ENCODE data around the gene KCNMA1.
"Not testable (repeated sequence)": the region's sequence is repeated elsewhere in the genome, so short reads cannot be mapped to it uniquely, and the experiment has no call there.

The KCNMA1 gene

GRCh38 chr10:77602913-77603533, 34.6 kb downstream of the KCNMA1 start:
- ATAC-seq: no peak

DNA sequence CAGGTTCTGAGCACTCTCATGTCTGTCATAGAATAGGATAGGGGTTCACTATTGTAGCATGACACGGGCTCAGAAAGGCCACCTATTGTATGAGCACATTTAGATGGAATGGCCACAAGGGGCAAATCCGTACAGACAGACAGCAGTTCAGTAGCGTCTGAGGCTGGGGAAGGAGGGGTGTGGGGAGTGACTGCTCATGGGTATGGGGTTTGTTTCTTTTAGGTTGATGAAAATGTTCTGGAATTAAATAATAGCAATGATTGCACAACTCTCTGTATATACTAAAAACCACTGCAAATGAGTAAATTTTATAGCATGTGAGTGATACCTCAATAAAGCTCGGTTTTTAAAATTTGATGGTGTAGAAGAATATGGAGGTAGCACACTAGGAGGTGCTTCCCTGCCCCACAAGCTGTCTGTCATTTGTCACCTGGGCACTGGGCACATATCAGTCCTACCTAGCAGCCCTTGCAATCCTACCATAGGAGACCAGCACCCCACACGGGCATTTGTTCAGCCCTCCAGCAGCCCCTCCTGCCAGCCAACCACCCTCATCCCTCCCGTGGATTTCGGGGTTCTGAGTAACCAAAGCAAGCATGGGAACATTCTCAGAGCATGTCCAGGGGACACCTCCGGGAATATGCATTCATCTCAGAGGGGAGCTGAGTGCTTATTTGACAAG, 35.2 kb downstream of the KCNMA1 start:
- no peak for ATAC-seq

GRCh38 chr10:77601488-77601887, 36.1 kb downstream of the KCNMA1 start:
- no peak for ATAC-seq

GRCh38 chr10:77600640-77601039, 37.0 kb downstream of the KCNMA1 start:
- ATAC-seq: no peak

GRCh38 chr10:77599651-77600050, 38.0 kb downstream of the KCNMA1 start:
- no peak for ATAC-seq

- no peak for ATAC-seq
Measured at GRCh38 chr10:77598606-77599005, 39.0 kb downstream of the KCNMA1 start.

GRCh38 chr10:77597560-77597959, 40.0 kb downstream of the KCNMA1 start:
- ATAC-seq: no peak

DNA sequence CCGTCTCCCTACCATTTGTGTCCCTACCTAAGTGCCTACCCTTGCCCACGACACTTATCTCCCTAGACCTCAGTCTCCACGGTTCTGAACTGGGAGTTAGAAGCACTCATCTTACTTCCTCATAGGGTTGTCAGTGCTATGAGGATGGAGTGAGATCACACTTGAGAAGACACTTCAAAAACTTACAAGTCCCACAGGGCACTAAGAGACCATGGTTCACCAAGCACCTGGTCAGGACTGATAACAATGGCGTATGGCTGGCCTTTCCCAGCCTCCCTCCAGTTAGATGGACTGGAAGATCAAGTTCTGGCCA, 43.2 kb downstream of the KCNMA1 start:
- no peak for ATAC-seq

DNA sequence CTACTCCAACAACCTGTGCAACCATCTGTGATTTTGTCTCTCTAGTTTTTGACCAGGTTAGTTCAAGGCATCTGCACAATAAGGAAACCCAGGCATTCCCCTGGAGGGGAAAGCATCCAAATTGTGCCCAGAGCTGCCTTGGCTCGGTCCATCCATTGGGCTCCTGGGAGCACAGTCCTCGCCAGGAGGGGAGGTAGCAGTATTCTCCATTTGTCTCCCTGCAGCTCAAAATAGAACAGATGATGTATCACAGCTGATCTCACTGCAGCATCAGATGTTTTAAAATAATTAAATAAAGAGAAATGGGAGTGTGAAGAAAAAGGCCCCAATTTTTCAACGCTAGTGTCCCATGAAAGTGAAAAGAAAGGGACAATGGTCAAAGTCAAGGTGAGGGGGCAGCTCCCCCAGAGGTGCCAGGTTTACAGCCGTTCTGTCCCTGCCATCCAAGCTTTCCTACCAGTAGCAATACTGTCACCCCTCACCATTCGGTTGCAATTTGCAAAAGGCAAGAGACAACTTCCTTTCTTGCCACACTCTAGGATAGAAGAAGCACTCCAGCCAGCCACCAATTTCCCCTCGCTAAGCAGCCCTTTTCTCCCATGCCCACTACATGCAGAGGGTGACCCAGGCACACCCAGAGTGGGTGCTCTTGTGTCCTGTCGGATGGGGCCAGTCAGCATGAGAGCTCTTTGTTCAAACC, 43.7 kb downstream of the KCNMA1 start:
- no peak for ATAC-seq

- ATAC-seq: no peak
Measured at GRCh38 chr10:77592946-77593636, 44.5 kb downstream of the KCNMA1 start.

GRCh38 chr10:77592510-77592909, 45.1 kb downstream of the KCNMA1 start:
- ATAC-seq: no peak

DNA sequence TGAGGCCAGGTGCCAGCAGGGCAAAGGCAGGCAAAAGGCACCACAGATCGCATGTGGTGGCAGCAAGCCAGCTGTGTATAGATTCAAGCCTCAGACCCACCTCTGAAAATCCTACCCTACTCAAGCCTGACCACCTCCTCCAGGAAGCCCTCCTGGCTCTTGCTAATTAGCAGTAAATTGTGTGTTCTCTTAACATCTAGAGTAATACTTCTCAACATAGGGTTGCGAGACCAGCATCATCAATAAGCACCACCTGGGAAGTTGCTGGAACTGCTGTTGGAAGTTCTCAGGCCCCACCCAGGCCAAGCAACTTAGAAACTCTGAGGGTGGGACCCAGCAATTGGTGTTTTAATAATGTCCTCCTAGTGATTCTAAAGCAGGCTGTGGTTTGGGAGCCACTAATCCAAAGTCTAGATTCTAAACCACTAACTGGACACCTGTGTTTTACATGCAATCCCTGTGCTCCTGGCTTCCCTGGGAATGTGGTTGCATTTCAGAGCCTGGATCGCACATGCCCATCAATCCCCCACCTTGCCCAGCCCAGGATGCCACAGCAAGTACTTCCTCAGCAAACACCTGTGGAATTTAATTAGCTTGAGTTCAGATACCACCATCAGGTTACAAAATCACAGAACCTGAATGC, 46.2 kb downstream of the KCNMA1 start:
- ATAC-seq: no peak

GRCh38 chr10:77590344-77591237, 47.0 kb downstream of the KCNMA1 start:
- ATAC-seq: no peak

DNA sequence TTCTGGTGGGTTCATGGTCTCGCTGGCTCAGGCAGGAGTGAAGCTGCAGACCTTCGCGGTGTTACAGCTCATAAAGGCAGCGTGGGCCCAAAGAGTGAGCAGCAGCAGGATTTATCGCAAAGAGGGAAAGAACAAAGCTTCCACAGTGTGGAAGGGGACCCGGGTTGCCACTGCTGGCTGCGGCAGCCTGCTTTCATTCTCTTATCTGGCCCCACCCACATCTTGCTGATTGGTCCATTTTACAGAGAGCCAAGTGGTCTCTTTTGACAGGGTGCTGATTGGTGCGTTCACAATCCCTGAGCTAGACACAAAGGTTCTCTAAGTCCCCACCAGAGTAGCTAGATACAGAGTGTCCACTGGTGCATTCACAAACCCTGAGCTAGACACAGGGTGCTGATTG, 47.9 kb downstream of the KCNMA1 start:
- not testable (repeated sequence) for ATAC-seq

DNA sequence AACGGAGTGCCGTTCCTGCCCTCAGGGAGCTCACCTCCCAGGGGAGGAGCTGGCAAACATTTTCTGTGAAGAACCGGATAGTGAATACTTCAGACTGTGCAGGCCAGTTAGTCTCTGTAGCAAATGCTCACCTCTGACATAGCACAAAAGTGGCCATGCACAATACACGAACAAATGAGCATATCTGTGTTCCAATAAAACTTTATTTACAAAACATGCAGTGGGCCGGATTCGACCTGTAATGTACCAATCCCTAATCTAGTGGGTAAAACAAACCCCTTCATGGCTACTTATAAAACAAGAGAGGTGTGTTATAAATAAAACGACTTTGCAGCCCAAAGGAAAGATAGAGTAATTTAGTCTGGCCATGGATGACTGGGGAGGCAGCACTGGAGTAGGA, 48.7 kb downstream of the KCNMA1 start:
- ATAC-seq: no peak

- ATAC-seq: no peak
Measured at GRCh38 chr10:77587416-77587790, 50.2 kb downstream of the KCNMA1 start.

GRCh38 chr10:77586719-77587415, 50.7 kb downstream of the KCNMA1 start:
- no peak for ATAC-seq

DNA sequence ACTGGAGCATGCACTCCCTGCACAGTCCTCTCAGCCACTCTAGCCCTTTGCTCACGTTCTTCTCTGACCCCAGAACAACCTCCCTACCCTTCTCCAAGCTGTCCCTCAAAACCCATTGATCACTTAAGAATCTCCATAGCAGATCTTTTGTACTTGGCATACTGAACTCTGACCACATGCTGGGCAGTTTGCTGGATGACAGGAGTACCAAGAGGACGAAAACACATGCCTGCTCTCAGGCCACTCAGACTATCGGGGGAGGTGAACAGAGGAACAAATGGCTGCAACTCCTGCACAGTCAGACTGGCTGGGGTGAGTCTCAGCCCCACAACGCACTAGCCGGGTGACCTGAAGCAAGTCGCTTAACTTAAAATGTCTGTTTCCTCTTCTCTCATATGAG, 52.7 kb downstream of the KCNMA1 start:
- peak in 1 of 2 donors; percentile 27 for ATAC-seq

- ATAC-seq: no peak
Measured at GRCh38 chr10:77583527-77583926, 54.1 kb downstream of the KCNMA1 start.

DNA sequence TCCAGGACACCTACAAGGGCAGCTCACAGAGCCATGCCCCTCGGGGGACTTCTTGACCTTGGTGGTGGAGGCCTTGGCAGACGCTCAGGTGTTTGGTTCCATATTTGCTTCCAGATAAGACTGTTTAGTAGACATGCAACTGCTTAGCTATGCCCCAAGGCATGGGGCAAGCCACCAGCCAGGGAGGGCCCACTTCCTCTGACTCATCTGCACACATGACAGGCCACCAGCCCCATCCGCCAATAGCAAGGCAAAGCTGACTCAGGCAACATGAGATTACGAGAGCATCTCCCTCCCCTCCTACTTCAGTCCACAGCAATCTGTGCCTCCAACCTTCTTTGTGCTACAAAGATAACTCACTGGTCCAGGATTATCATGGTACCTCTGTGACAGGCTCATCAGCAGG, 54.9 kb downstream of the KCNMA1 start:
- no peak for ATAC-seq

DNA sequence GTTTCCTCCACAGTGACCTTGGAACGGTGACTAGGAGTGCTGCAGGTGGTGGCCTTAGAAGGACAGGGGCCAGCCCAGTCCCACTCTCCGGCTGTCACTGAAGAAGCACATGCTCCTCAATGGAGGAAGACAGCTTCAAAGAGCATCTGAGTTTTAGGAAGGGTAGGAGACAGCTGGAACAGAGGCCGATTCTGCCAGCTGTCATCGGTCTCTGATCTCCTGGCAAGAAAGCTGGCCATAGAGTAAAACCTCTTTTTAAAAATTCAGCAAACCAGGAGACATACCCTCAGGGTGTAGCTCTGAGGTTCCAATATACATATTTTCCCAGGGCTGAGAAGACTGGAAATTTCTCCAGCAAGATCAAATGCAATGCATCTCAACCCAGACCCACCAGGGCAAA, 55.9 kb downstream of the KCNMA1 start:
- no peak for ATAC-seq

- no peak for ATAC-seq
Measured at GRCh38 chr10:77580482-77580881, 57.1 kb downstream of the KCNMA1 start.

Data from activated CD4-positive, CD25-positive, alpha-beta regulatory T cell treated with anti-CD3 and anti-CD28 coated beads, Interleukin-2, amount 50 U/mL, for 24 hours (primary cell).